ENCODE results near the gene CTXN1. TPM values are rescaled to one million over a fixed set of nuclear protein-coding genes. Genes with fewer than 3 reads are reported as not detected.
A peak's percentile ranks its signal among the peaks of the same experiment; 100 is the strongest.

The CTXN1 gene
- total RNA-seq, 1 experiment from 2014 or later = 71.7 TPM

- Histone ChIP-seq H3K36me3 (ENCODE audit: insufficient read depth, low read length, poor library complexity, severe bottlenecking) (peaks cover 12% of the 10 kb centered on the region), H3K4me1 (ENCODE audit: insufficient read depth, low read length, poor library complexity, severe bottlenecking) (peaks cover 28% of the 10 kb centered on the region), H3K9me3 (ENCODE audit: low read depth, low read length, poor library complexity, severe bottlenecking) (no peaks in the 10 kb centered on the region), H3K4me3 (ENCODE audit: low read depth, low read length, poor library complexity, severe bottlenecking) (peak overlapping the region; percentile 51), H3K27ac (ENCODE audit: low read depth, low read length, poor library complexity, severe bottlenecking) (no peak overlapping the region), H3K27me3 (replicated peaks; ENCODE audit: insufficient read depth, low read depth, low read length, poor library complexity) (peaks cover 12% of the 10 kb centered on the region)
- BruUV-seq (replicated peaks) = no TSS peak
- intact Hi-C loops (cut with micrococcal nuclease; ENCODE audit: unreplicated experiment) = no loop called here
- ChIA-PET POLR2A (ENCODE audit: low non-redundant PET) (no interaction called here), CTCF (no interaction called here)
- no peak for DNase-seq (ENCODE audit: low spot score)
- TF ChIP-seq CTCF (conservative IDR thresholded peaks at IDR 0.05; ENCODE audit: low read depth, low read length) (no peak), EZH2 (IDR thresholded peaks at IDR 0.05; ENCODE audit: borderline replicate concordance, low read depth, low read length, poor library complexity, severe bottlenecking) (no peak)
These were observed 10.5 kb downstream of the CTXN1 start for GRCh38 chr19:7915250-7916102.

- Histone ChIP-seq H3K27ac (ENCODE audit: low read depth, low read length, poor library complexity, severe bottlenecking) (no peak within 1 kb of the TSS), H3K4me3 (ENCODE audit: low read depth, low read length, poor library complexity, severe bottlenecking) (no peak within 1 kb of the TSS), H3K9me3 (ENCODE audit: low read depth, low read length, poor library complexity, severe bottlenecking) (no peaks in the 10 kb centered on the region), H3K4me1 (ENCODE audit: insufficient read depth, low read length, poor library complexity, severe bottlenecking) (peaks cover 25% of the 10 kb centered on the region), H3K27me3 (replicated peaks; ENCODE audit: insufficient read depth, low read depth, low read length, poor library complexity) (peaks cover 12% of the 10 kb centered on the region), H3K36me3 (ENCODE audit: insufficient read depth, low read length, poor library complexity, severe bottlenecking) (peaks cover 19% of the 10 kb centered on the region)
- no TSS peak for BruUV-seq (replicated peaks)
- intact Hi-C loops (cut with micrococcal nuclease; ENCODE audit: unreplicated experiment) = no loop called here
- TF ChIP-seq CTCF (conservative IDR thresholded peaks at IDR 0.05; ENCODE audit: low read depth, low read length) = no peak
- TF ChIP-seq EZH2 (IDR thresholded peaks at IDR 0.05; ENCODE audit: borderline replicate concordance, low read depth, low read length, poor library complexity, severe bottlenecking) = no peak
- ChIA-PET POLR2A (ENCODE audit: low non-redundant PET) (no interaction called here), CTCF (no interaction called here)
- no peak for DNase-seq (ENCODE audit: low spot score)
These were observed 11.3 kb downstream of the CTXN1 start, which contains the start of gene TGFBR3L for GRCh38 chr19:7914598-7915045. TGFBR3L (plus strand) TSS chr19:7914830.

- no peak for TF ChIP-seq CTCF (conservative IDR thresholded peaks at IDR 0.05; ENCODE audit: low read depth, low read length)
- Histone ChIP-seq H3K36me3 (ENCODE audit: insufficient read depth, low read length, poor library complexity, severe bottlenecking) (peaks cover 19% of the 10 kb centered on the region), H3K4me3 (ENCODE audit: low read depth, low read length, poor library complexity, severe bottlenecking) (no peak overlapping the region), H3K27me3 (replicated peaks; ENCODE audit: insufficient read depth, low read depth, low read length, poor library complexity) (peaks cover 12% of the 10 kb centered on the region), H3K27ac (ENCODE audit: low read depth, low read length, poor library complexity, severe bottlenecking) (no peak overlapping the region), H3K9me3 (ENCODE audit: low read depth, low read length, poor library complexity, severe bottlenecking) (no peaks in the 10 kb centered on the region), H3K4me1 (ENCODE audit: insufficient read depth, low read length, poor library complexity, severe bottlenecking) (peaks cover 23% of the 10 kb centered on the region)
- ChIA-PET POLR2A (ENCODE audit: low non-redundant PET) (no interaction called here), CTCF (no interaction called here)
- DNase-seq (ENCODE audit: low spot score) = no peak
- intact Hi-C loops (cut with micrococcal nuclease; ENCODE audit: unreplicated experiment) = no loop called here
- no TSS peak for BruUV-seq (replicated peaks)
These were observed 11.8 kb downstream of the CTXN1 start for GRCh38 chr19:7914099-7914498.
